T-helper 17 cell (primary cell): ENCODE measurements around the gene SHROOM3. TPM values are rescaled to one million over a fixed set of nuclear protein-coding genes. Genes with fewer than 3 reads are reported as not detected.

Experiments
- ATAC-seq: fragments of 150-1000 bp; cut with Tn5 transposase; 2 replicates; pipeline ENCODE4 v1.10.0; 2021; ENCODE audit warnings: mild to moderate bottlenecking, moderate library complexity
- DNase-seq, 3 donors: peaks; one replicate each; pipeline versions ENCODE4 v3.0.0 to v3.0.0-alpha.2; 2020 to 2021
- H3K9me3 ChIP-seq: one replicate; pipeline ENCODE4 v1.7.0; 2013; ENCODE audit warnings: low read length, mild to moderate bottlenecking; ENCODE audit not compliant: control insufficient read depth, poor library complexity, severe bottlenecking
- H3K27ac Mint-ChIP-seq: one replicate; pipeline ENCODE4 v1.8.0; 2022; ENCODE audit warnings: mild to moderate bottlenecking, moderate library complexity, mixed read lengths
- H3K27me3 Mint-ChIP-seq: one replicate; pipeline ENCODE4 v1.8.0; 2022; ENCODE audit warnings: mixed read lengths
- H3K36me3 Mint-ChIP-seq: one replicate; pipeline ENCODE4 v1.8.0; 2022; ENCODE audit warnings: low read depth, mixed read lengths
- H3K4me1 Mint-ChIP-seq: one replicate; pipeline ENCODE4 v1.8.0; 2022; ENCODE audit warnings: mild to moderate bottlenecking, mixed read lengths
- H3K4me3 Mint-ChIP-seq: one replicate; pipeline ENCODE4 v1.8.0; 2022; ENCODE audit warnings: mild to moderate bottlenecking, moderate library complexity, mixed read lengths
- total RNA-seq, 4 donors: library from RNA in 2 of 4; stranded (reverse) in 2 of 4; gene quantifications; one replicate each; pipeline ENCODE4 v1.2.3 and lab custom pipeline; 2022 to 2026

Gene SHROOM3
- total RNA-seq, 2 donors from 2014 or later, result not detected

- Mint-ChIP-seq H3K27ac (no peak overlapping the region), H3K4me1 (no peaks in the 10 kb centered on the region), H3K27me3 (peaks cover 38% of the 10 kb centered on the region), H3K4me3 (no peak overlapping the region), H3K36me3 (no peaks in the 10 kb centered on the region)
- DNase-seq (no peak), ATAC-seq (no peak)
- H3K9me3 ChIP-seq, result no peaks in the 10 kb centered on the region
Observed at GRCh38 chr4:76677571-76678326, 242.7 kb downstream of the SHROOM3 start.

GRCh38 chr4:76679691-76680090 is 244.7 kb downstream of the SHROOM3 start:
- H3K4me1 Mint-ChIP-seq, result peaks cover 2% of the 10 kb centered on the region
- no peak overlapping the region for H3K4me3 Mint-ChIP-seq
- H3K27me3 Mint-ChIP-seq, result peaks cover 48% of the 10 kb centered on the region
- H3K36me3 Mint-ChIP-seq, result no peaks in the 10 kb centered on the region
- ATAC-seq (no peak), DNase-seq (no peak)
- H3K27ac Mint-ChIP-seq, result no peak overlapping the region
- H3K9me3 ChIP-seq, result no peaks in the 10 kb centered on the region

GRCh38 chr4:76680952-76681351 is 245.9 kb downstream of the SHROOM3 start:
- Mint-ChIP-seq H3K4me1 (peaks cover 2% of the 10 kb centered on the region), H3K27me3 (peaks cover 42% of the 10 kb centered on the region), H3K27ac (no peak overlapping the region), H3K36me3 (no peaks in the 10 kb centered on the region), H3K4me3 (no peak overlapping the region)
- ATAC-seq, result no peak
- DNase-seq, result no peak
- H3K9me3 ChIP-seq, result no peaks in the 10 kb centered on the region

- H3K27ac Mint-ChIP-seq, result no peak overlapping the region
- no peak for DNase-seq
- no peak overlapping the region for H3K4me3 Mint-ChIP-seq
Observed at GRCh38 chr4:76681996-76682395, 247.0 kb downstream of the SHROOM3 start.

GRCh38 chr4:76683144-76683543 is 248.1 kb downstream of the SHROOM3 start:
- H3K36me3 Mint-ChIP-seq, result no peaks in the 10 kb centered on the region
- H3K4me1 Mint-ChIP-seq, result peaks cover 2% of the 10 kb centered on the region
- peaks cover 50% of the 10 kb centered on the region for H3K27me3 Mint-ChIP-seq
- DNase-seq (no peak), ATAC-seq (no peak)
- no peaks in the 10 kb centered on the region for H3K9me3 ChIP-seq
- H3K4me3 Mint-ChIP-seq, result no peak overlapping the region
- H3K27ac Mint-ChIP-seq, result no peak overlapping the region

More at GRCh38 chr4:76681996-76682395, 247.0 kb downstream of the SHROOM3 start:
- ATAC-seq, result no peak
- peaks cover 40% of the 10 kb centered on the region for H3K27me3 Mint-ChIP-seq
- H3K4me1 Mint-ChIP-seq, result peaks cover 2% of the 10 kb centered on the region
- H3K36me3 Mint-ChIP-seq, result no peaks in the 10 kb centered on the region
- H3K9me3 ChIP-seq, result no peaks in the 10 kb centered on the region

- no peak overlapping the region for H3K27ac Mint-ChIP-seq
- H3K9me3 ChIP-seq, result no peaks in the 10 kb centered on the region
- peaks cover 13% of the 10 kb centered on the region for H3K4me1 Mint-ChIP-seq
- H3K4me3 Mint-ChIP-seq, result no peak overlapping the region
- DNase-seq, result no peak
- peaks cover 75% of the 10 kb centered on the region for H3K27me3 Mint-ChIP-seq
- no peak for ATAC-seq
- H3K36me3 Mint-ChIP-seq, result no peaks in the 10 kb centered on the region
Observed at GRCh38 chr4:76687746-76688448, 252.9 kb downstream of the SHROOM3 start.

GRCh38 chr4:76688619-76689144 is 253.7 kb downstream of the SHROOM3 start:
- ATAC-seq, result no peak
- Mint-ChIP-seq H3K4me1 (peaks cover 11% of the 10 kb centered on the region), H3K4me3 (peak overlapping the region; percentile 76), H3K27ac (no peak overlapping the region), H3K27me3 (peaks cover 73% of the 10 kb centered on the region), H3K36me3 (no peaks in the 10 kb centered on the region)
- no peaks in the 10 kb centered on the region for H3K9me3 ChIP-seq
- DNase-seq, result no peak

- no peak overlapping the region for H3K27ac Mint-ChIP-seq
- DNase-seq (no peak), ATAC-seq (peak; percentile 73)
- H3K4me1 Mint-ChIP-seq, result peaks cover 11% of the 10 kb centered on the region
- peaks cover 68% of the 10 kb centered on the region for H3K27me3 Mint-ChIP-seq
- H3K9me3 ChIP-seq, result no peaks in the 10 kb centered on the region
- no peaks in the 10 kb centered on the region for H3K36me3 Mint-ChIP-seq
- peak overlapping the region; percentile 76 for H3K4me3 Mint-ChIP-seq
Observed at GRCh38 chr4:76689145-76689817, 254.3 kb downstream of the SHROOM3 start.

GRCh38 chr4:76690011-76690905 is 255.2 kb downstream of the SHROOM3 start:
- Mint-ChIP-seq H3K36me3 (no peaks in the 10 kb centered on the region), H3K4me3 (peak overlapping the region; percentile 76), H3K27me3 (peaks cover 67% of the 10 kb centered on the region), H3K4me1 (peaks cover 11% of the 10 kb centered on the region), H3K27ac (no peak overlapping the region)
- DNase-seq (no peak), ATAC-seq (no peak)
- no peaks in the 10 kb centered on the region for H3K9me3 ChIP-seq

- no peaks in the 10 kb centered on the region for H3K36me3 Mint-ChIP-seq
- no peak overlapping the region for H3K4me3 Mint-ChIP-seq
- no peak overlapping the region for H3K27ac Mint-ChIP-seq
Observed at GRCh38 chr4:76690906-76691275, 255.9 kb downstream of the SHROOM3 start.

GRCh38 chr4:76691807-76692582 is 257.0 kb downstream of the SHROOM3 start:
- DNase-seq (no peak), ATAC-seq (no peak)
- H3K4me1 Mint-ChIP-seq, result peaks cover 11% of the 10 kb centered on the region
- no peaks in the 10 kb centered on the region for H3K9me3 ChIP-seq
- H3K36me3 Mint-ChIP-seq, result no peaks in the 10 kb centered on the region
- H3K27me3 Mint-ChIP-seq, result peaks cover 82% of the 10 kb centered on the region
- no peak overlapping the region for H3K27ac Mint-ChIP-seq
- H3K4me3 Mint-ChIP-seq, result no peak overlapping the region

More at GRCh38 chr4:76690906-76691275, 255.9 kb downstream of the SHROOM3 start:
- DNase-seq (no peak), ATAC-seq (no peak)
- H3K4me1 Mint-ChIP-seq, result peaks cover 11% of the 10 kb centered on the region
- H3K27me3 Mint-ChIP-seq, result peaks cover 73% of the 10 kb centered on the region
- H3K9me3 ChIP-seq, result no peaks in the 10 kb centered on the region

GRCh38 chr4:76692761-76693160 is 257.7 kb downstream of the SHROOM3 start:
- no peaks in the 10 kb centered on the region for H3K9me3 ChIP-seq
- Mint-ChIP-seq H3K27me3 (peaks cover 82% of the 10 kb centered on the region), H3K4me1 (peaks cover 18% of the 10 kb centered on the region), H3K36me3 (no peaks in the 10 kb centered on the region), H3K4me3 (no peak overlapping the region), H3K27ac (no peak overlapping the region)
- DNase-seq, result no peak
- ATAC-seq, result no peak
